CD4-positive, alpha-beta T cell treated with Interferon gamma for 1 hour (primary cell): ENCODE data around the gene GAL3ST2.
"Not testable (repeated sequence)": the region's sequence is repeated elsewhere in the genome, so short reads cannot be mapped to it uniquely, and the experiment has no call there.

Source experiments
- DNase-seq: peaks from one replicate; pipeline ENCODE4 v3.0.0-alpha.2; 2020

Gene GAL3ST2

GRCh38 chr2:241796209-241796608 is 19.6 kb downstream of the GAL3ST2 start:
- no peak for DNase-seq

- no peak for DNase-seq
These were observed 20.1 kb downstream of the GAL3ST2 start for GRCh38 chr2:241796610-241797138.

GRCh38 chr2:241797441-241798080 is 20.9 kb downstream of the GAL3ST2 start:
- DNase-seq, result no peak

GRCh38 chr2:241798081-241798630 is 21.5 kb downstream of the GAL3ST2 start:
- no peak for DNase-seq

GRCh38 chr2:241798631-241799521 is 22.3 kb downstream of the GAL3ST2 start:
- DNase-seq, result no peak

GRCh38 chr2:241799522-241800197 is 23.0 kb downstream of the GAL3ST2 start:
- DNase-seq, result no peak

GRCh38 chr2:241800198-241800903 is 23.7 kb downstream of the GAL3ST2 start:
- not testable (repeated sequence) for DNase-seq

GRCh38 chr2:241801611-241802420 is 25.2 kb downstream of the GAL3ST2 start:
- no peak for DNase-seq

GRCh38 chr2:241802421-241803318 is 26.0 kb downstream of the GAL3ST2 start:
- no peak for DNase-seq

GRCh38 chr2:241803387-241804325 is 27.0 kb downstream of the GAL3ST2 start:
- peak; percentile 38 for DNase-seq

- DNase-seq, result no peak
These were observed 28.0 kb downstream of the GAL3ST2 start for GRCh38 chr2:241804326-241805229.

- not testable (repeated sequence) for DNase-seq
These were observed 29.6 kb downstream of the GAL3ST2 start for GRCh38 chr2:241806217-241806616.

- no peak for DNase-seq
These were observed 31.6 kb downstream of the GAL3ST2 start for GRCh38 chr2:241808051-241808720.

- no peak for DNase-seq
These were observed 32.2 kb downstream of the GAL3ST2 start, which contains the start of gene NEU4 for GRCh38 chr2:241808721-241809382. Gene NEU4, plus strand, starts transcription at chr2:241809193. Its CDS starts 5,292 bp downstream, at chr2:241814485.

- no peak for DNase-seq
These were observed 33.0 kb downstream of the GAL3ST2 start for GRCh38 chr2:241809383-241810306.
